ENCODE data around the gene VWA7.
"Not testable (repeated sequence)": the region's sequence is repeated elsewhere in the genome, so short reads cannot be mapped to it uniquely, and the experiment has no call there.

The VWA7 gene

DNA sequence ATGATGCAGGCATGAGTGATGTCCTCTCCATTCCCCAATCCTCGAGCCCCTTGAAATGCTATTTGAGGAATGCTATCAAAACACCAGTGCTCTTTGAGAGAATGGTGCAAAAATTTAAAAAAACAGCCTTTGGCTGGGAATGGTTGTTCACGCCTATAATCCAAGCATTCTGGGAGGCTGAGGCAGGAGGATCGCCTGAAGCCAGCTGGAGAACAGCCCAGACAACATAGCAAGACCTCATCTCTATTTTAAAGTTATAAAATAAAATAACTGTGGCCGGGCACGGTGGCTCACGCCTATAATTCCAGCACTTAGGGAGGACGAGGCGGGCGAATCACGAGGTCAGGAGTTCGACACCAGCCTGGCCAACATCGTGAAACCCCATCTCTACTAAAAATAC is 22.7 kb upstream of the VWA7 start:
- DNase-seq: no peak

DNA sequence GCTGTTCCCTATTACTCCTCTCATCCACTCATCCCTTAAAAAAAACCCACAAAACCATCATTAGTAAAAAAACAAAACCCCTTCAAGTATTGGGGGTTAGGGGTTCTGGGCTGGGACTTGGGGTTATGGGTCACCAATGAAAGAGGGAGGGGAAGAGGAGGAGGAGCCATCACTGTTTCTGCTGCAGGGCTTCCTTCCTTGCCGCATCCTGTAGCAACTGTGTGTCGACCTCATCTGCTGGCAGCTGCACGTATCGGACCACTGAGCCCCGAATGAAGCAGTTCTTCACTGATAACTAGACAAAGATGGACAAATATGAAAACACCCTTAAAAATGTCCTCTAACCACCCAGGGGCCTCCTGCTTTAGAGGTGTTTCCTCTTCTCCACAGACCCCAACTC is 20.5 kb upstream of the VWA7 start:
- peak; percentile 65 for DNase-seq

DNA sequence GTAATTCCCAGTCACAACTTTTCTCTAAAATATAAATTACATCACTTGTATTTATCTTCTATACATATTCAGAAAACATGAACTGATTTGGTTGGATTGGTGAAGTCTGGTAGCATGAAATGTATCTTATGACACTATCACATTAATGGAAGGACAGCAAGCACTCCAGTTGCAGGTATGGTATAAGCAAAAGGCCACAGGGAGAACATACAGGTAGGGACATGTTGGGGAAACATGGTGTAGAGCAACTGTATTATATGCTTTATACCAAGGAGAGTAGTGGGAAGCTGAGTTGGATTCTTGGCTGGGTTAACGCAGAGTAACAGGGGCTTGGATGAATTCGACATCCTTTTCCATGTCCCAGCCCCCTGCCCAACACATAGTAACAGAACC is 19.9 kb upstream of the VWA7 start:
- DNase-seq: no peak

DNA sequence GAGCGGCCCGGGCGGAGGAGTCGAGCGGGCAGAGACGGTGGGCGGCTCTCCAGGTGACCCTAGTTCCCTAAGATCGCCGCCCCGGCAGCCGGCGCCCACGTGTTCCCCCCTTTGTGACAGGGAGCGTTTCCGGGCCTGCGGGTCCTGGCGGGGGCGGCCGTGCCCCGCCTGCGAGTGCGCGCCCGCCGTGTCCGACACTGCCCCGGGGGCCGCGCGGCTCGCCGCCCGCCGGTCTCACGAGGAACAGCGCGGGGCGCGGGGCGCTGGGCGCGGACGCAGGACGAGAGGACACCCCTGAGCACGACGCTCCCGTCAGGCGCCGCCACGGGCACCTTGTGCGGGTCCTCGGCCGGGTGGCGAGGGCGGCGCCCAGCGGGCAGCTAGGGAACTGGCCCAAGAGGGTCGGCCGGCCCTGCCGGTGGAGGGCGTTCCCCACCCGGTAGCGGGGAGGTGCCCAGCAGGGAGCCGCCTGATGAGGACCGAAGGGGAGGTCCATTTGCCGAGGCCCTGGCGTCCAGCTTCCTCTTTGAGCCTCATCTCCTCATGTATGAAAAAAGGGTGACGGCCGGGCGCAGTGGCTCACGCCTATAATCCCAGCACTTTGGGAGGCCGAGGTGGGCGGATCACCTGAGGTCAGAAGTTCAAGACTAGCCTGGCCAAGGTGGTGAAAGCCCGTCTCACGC is 18.6 kb upstream of the VWA7 start, which contains the start of gene VARS1:
Gene VARS1 (minus strand): TSS at position 137 of the 683 bp plus-strand sequence. CDS start 535 bp downstream, outside the sequence.
- peak; percentile 89 for DNase-seq

DNA sequence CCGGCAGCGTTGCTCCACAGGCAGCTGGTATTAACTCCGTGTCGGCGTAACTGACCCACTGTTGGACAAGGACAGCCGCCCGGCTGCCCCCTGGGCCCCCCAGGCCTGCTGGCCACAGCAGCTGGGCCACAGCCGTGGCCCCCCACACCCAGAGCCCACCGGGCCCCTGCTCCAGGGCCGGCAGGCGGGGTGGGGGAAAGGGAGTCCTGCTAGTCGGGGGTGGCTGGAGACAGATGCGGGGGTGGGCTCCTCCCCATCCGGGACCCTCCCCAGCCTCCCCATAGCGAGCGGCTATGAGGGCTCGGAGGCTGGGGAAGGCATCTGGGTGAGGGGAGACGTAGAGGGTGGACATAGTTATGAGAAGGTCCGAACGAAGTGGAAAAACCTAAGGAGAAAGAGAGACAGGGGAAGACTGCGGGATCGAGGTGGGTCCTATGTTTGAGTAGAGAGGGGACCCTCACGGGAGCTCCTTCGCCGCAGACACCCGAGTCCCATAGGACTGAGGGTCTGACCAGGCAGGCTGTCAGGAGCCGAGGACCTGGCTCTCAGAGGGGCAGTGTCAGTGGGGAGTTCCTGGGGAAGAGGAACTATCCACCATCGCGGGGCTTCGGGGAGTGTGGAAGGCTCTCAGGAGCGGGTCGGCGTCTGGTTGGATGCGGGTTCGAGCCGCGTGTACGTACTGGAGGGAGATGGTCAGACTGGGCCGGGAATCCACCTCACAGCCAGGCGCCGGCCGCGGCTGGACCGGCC is 17.9 kb upstream of the VWA7 start:
- DNase-seq: no peak

DNA sequence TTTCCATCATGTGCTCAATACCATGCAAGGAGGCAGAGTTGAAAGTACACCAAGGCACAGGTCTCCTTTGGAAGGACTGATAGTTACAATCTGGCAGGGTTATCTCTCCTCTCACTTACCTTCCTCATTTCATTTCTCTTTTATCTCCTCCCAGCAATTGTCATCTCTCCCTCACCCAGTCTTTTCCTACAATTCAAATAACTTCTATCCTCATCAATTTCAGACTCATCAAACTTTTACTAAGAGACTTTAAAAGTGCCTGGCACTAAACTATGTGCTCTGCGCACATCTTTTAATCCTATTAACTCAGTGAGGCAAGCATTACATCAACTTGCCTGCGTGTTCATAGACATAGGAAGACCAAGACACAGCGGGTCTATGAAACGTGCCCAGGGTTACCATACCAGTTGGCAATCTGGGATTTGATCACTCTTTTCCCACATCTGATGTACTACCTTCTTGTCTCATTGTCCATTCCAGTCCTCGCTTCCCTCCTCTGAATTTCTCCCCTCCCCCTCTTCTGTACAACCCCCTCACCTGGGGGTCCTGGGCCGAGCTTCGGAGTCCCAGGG is 17.3 kb upstream of the VWA7 start:
- DNase-seq: no peak

DNA sequence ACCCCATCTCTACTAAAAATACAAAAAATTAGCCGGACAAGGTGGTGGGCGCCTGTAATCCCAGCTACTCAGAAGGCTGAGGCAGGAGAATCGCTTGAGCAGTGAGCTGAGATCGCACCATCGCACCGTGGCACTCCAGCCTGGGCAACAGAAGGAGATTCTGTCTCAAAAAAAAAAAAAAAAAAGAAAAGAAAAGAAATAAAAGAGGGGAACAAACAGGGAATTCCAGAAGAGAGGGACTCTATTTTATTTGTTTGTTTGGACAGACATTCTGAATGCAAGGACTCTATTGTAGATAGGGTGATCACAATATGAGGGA is 16.8 kb upstream of the VWA7 start:
- DNase-seq: not testable (repeated sequence)

DNA sequence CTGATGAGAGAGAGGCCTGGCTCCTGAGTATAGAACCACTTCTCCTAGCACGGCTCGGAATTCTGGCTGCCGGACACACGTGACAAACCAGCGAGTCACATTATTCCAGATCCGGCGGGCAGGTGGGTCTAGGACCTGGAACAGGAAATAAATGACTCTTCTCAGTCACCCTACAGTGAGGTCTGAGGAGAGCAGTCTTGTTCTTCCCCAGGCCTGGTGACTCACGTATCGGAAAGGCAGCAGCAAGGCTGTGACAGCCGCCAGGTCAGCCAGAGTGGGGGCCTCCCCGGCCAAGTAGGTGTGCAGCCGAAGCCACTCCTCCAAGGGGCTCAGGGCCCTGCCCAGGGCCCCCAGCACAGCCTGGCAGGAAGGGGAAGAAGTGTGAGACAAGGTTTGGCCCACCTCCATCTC is 15.6 kb upstream of the VWA7 start:
- DNase-seq: no peak

DNA sequence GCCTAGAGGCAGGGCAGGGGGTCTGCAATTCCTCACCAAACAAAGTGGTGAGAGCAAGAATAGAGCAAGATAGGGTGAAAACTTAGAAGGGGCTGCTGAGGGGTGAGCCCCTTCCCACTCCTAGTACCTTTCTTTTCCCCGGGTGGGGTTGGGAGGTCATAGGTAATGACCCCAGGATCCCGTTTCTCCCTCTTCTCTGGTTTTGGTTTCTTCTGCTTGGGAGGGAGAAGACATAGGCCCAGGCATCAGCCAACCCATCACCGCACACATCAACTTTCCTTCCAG is 14.9 kb upstream of the VWA7 start:
- no peak for DNase-seq

DNA sequence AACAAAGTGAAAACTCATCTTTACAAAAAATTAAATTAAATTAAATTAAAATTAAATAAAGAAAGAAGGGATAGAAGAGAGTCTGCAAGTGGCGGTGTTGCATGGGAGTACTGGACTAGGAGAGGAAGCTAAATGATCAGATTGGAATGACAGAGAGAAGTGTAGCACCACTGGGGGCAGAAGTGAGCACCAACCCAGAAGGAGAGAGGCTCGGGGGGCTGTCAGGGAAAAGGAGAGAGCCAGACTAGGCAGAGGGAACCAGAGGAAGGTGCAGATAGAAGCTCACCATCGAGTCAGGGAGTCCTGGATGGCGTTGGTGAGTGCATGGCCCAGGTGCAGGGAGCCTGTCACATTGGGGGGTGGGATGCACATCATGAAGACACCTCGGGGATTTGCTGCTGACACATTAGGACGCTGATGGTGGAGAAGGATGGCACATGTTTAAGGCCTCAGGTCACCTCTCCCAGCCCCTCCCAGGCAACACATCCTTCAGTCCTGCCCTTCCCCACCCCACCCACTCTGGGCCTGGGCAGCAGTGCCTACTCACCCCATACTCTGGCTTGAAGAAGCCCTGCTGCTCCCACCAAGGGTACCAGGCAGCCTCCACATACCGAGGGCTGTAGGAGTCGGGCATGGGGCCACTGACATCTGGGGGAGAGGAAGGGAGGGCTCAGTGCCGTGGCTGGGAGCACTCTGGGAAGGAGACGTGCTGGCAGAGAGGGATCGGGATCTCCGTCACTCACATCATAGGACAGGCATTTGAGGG is 14.4 kb upstream of the VWA7 start:
- no peak for DNase-seq

DNA sequence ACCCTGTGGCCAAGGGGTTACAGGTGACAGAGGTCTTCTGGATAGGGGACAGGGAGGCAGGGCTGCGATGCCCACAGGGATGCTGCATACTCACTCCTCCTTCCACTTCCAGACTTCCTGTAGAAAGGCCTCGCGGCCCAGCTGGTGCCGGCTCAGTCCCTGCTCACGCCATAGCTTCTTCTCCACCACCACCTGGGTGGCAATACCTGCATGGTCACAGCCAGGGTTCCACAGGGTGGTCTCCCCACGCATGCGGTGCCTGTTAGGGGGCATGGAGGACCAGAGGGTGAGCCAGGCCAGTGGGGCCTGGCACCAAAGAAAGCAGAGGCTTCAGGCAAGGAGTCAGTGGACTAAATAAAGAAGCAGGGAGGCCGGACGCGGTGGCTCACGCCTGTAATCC is 8.3 kb upstream of the VWA7 start:
- no peak for DNase-seq

DNA sequence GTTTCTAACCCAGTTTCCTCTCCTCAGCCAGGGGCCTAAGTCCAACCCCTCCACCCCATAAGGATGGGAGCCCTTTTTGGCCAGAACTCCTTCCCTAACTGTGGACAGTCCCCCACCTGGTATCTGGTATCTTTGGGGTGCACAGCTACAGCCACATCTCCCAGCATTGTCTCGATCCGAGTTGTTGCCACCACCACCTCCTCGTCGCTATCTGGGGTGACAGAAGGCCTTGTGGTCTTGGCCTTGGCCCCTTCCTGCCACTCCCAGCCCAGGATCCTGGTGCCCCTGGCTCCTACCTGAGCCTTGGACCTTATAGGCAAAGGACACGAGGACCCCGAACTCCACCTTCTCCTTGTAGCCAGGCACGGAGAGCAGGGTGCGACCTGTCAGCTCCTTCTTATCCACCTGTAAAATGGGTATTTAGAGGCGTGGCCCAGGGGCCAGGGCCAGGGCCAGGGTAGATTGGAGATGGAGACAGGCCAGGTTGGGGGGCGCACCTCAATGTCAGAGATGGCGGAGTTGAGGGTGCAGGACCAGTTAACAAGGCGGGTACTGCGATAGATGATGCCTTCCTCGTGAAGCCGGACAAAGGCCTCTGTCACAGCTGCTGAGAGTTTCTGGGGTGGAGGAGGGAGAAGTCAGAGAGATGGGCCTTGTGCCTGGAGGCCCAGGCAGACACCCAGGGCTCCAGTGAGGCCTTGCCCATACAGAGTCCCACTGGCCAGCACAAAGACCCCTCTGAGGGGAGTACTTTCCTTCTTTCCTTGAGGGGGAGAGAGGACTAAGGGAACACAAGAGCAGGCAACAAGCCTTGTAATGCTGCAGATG is 7.2 kb upstream of the VWA7 start:
- DNase-seq: no peak

DNA sequence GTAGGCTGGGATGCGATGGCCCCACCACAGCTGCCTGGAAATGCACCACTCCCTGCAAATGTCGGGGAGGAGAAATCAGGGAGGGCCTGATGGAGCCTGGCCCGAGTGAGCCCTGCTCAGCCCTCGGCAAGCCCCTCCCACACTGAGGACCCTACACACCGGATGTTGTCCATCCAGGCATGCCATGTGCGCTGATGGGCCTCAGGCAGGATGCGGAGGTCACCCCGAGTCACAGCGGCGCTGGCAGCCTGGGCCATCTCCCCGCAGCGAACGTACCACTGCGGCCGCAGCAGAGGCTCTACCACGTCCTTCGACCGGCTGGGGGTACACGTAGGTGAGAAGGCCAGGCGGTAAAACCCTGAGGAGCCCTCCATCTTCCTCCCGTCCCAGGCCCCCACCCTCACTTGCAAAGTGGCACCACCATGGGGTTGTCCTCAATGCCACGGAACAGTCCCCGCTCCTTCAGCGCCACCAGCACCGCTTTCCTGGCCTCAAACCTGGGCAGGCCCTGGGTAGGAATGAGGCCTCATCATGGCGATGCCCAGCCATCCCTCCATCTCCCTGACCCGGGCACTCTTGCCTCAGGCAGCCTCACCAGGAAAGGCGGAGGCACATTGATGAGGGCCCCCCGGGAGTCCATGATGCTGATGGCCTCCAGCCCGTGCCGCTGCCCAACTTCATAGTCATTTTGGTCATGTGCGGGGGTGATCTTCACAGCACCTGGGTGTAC is 5.2 kb upstream of the VWA7 start:
- no peak for DNase-seq

DNA sequence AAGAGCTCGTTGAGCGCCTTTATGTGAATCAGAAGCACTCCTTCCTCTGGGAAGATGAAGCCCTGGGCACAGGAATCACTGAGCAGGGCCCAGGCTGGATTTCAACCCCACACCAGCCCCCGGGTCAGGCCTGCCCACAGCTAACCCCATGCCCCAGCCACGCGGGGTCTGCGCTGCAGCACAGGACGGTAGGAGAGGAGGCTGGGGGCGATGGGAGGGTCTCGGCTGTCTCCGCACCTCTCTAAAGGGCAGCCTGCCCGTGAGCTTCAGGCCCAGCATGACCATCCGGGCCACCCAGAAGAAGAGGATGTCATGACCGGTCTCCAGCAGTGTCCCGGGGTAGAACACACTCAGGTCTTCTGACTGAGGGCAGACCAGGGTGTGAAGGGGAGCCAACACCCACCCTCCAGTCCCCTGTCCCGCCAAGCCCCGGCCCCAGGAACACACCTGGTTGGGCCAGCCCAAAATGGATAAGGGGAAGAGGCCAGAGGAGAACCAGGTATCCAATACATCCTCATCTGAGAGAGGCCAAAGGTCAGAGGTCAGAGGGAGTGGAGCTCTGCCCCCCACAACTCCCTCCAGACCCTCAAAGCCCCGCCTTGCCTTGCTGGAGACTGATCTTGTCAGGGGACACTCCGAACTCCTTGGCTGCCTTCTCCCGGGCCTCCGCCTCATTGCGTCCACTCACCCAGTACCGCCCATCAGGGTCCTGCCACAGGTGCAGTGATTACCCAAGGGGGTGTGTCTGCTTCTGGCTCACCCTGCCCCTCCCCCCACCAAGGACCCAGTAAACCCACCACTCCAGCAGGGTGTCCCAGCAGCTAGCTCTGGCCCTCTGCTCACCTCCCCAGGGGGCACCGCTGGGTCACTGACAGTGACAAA is 4.4 kb upstream of the VWA7 start:
- DNase-seq: no peak

DNA sequence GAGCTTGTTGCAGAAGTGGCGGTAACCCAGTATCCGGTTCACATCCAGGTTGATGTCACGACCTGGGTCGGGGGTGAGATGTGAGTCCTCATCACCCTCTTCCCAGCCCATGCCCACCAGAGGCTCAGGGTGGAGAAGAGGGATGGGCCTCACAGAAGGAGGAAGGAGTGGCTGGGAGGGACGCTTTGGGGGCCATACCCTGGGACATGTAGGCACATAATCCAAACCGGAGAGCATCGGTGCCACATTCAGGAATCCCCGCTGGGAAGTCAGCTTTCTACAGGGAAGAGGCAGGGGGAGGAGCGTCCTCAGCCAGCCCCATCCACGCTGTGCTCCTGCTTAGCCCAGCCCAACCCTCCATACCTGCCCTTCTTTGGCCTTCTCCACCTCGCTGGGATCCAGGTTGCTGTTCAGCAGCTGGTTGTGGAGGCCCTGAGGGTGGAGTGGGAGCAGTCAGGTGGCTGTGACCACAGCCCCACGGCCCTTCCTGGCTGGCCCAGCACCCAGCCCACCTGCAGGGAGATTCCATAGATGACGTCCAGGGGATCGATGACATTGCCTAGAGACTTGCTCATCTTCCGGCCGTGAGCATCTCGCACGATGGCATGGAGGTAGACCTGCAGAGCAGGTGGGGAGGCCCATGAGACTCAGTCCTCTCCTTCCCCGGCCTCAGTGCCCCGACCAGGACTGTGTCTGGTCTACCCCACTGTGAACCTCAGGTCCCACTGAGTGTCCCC is 3.5 kb upstream of the VWA7 start:
- no peak for DNase-seq

DNA sequence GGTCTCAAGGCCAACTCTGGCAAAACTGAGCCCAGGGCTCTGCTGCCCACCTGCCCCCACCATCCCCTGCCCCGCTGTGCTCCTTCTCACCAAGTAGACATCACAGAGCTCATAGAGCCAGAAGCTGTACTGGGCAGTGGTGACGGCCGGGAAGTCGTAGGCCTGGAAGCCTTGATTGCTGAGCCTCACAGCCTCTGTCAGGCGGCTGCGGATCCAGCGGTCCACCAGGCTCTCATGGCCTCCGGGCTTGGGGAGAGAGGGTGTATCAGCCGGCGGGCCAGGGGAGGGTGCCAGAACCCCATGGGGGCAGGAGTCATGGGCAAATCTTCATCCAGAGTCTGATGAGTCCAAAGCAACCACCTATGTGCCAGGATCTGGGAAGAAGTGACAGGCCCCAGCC is 2.8 kb upstream of the VWA7 start:
- DNase-seq: no peak

DNA sequence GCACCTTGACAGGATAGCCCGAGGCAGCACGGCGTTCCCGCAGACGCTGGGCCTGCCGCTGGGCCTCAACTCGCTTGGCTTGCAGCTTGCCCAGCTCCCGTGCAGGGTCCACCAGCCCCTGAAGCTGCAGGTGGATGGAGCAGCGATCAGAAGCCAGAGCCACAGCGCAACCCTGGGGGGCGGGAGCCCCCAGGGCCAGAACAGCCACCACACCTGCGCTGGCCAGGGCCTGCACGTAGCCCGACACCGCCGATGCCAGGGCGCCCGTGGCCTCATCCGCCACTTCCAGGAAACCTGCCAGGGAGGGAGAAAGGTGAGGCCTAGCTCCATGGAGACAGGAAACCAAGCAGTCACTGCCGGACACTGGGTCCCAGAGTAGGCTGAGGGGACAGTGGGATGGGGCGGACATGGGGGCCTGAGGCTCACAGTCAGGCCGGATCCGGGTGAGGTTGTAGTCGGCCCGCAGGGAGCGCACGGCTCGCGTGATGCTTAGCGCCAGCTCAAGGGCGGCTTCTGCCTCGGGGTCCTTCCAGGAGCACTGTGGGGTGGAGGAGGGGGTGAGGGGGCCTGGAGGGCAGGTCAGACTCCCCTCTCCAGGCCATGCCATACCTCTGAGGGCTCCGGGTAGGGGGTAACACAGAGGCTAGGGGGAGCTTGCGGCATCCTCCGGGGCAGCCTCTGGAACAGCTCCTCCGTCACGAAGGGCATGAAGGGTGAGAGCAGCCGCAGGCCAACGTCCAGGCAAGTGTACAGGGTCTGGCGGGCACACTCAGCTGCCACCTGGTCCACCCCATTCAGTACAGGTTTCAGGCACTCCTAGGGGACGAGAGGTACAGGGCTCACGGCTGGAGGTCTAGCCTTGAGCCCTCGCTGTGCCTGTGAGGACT is 2.1 kb upstream of the VWA7 start:
- no peak for DNase-seq

DNA sequence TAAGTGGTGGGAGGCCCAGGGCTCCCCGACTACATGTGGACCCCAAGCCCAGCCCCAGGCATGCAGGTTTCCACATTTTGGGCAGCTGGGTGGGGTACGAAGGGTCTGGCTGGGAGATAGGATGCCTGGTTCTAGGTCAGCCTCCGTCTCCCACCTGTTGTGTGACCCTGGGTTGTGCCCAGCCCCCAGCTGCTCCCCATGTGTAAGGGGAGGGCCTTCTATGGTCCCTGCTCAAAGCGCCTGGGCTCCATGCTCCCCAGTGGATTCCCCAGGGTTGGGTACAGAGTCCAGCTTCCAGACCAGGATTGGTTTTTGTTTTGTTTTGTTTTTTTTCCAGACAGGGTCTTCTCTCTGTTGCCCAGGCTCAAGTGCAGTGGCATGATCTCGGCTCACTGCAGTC is 1.1 kb upstream of the VWA7 start:
- DNase-seq: no peak

DNA sequence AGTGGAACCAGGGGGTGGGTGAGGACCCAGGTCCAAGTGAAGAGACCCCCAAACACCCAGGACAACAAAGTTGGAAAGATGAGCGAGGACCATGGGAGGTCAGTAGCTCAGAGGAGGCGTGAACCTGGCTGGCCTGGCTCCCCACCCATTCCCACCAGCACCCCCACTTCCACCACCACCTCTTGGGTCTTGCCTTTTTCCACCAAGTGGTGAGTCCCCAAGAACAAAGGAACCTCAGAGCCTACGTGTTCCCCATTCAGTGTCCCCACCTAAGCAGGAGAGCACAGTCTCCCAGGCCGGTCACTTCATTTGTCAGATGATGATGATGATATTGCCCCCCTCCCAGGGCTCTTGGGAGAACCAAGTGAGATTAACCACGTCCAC is 531 bp upstream of the VWA7 start:
- DNase-seq: no peak
